Skeletal muscle satellite cell (primary cell): ENCODE data around the gene LBHD2.
"Not testable (repeated sequence)": the region's sequence is repeated elsewhere in the genome, so short reads cannot be mapped to it uniquely, and the experiment has no call there.

Experiments
- H3K27me3 ChIP-seq: 2 replicates; pipeline ENCODE4 v1.7.0; 2013; ENCODE audit warnings: low read length; ENCODE audit not compliant: control insufficient read depth, insufficient read depth
- H3K36me3 ChIP-seq: 2 replicates; pipeline ENCODE4 v1.7.0; 2013; ENCODE audit warnings: mild to moderate bottlenecking, control low read depth, low read length; ENCODE audit not compliant: insufficient read depth
- H3K4me1 ChIP-seq: 2 replicates; pipeline ENCODE4 v1.7.0; 2013; ENCODE audit warnings: low read length; ENCODE audit not compliant: control insufficient read depth, insufficient read depth
- H3K4me2 ChIP-seq: 2 replicates; pipeline ENCODE4 v1.7.0; 2013; ENCODE audit warnings: mild to moderate bottlenecking, low read length
- H3K4me3 ChIP-seq: 2 replicates; pipeline ENCODE4 v1.7.0; 2013; ENCODE audit warnings: low read length
- H3K9ac ChIP-seq: 2 replicates; pipeline ENCODE4 v1.7.0; 2013; ENCODE audit warnings: mild to moderate bottlenecking, low read depth, low read length, moderate library complexity
- H3K9me3 ChIP-seq: replicated peaks from 2 replicates; pipeline ENCODE4 v1.7.0; 2013; ENCODE audit warnings: mild to moderate bottlenecking, control low read depth, low read length

LBHD2 gene

DNA sequence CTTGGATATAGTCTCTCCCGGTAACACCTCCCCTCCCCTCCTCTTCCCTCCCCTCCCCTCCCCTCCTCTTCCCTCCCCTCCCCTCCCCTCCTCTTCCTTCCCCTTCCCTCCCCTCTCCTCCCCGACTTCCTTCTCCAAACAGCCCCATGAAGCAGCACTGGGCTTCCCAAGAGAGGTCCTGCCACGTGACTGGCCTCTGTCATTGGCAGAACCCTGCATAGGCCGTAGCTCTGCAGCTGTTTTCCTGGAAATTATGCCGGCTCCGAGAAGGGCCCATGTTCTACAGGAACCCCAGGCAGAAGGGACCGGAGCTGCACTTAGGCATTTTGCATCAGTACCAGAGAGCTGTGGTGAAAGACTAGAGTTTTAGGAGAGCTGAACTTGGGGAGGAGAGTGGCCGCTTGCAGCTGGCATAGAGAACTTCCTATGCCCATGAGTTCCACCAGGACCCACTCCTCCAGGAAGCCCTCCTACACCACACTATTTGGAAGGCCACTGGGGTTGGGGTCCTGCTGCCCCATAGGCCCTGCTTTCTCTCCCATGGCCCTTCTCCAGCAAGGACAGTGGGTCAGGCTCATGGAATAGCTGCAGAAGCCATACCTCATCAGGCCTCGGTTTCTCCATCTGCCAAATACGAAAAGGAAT is 34.1 kb downstream of the LBHD2 start:
- H3K4me2 ChIP-seq = no peak overlapping the region
- H3K9me3 ChIP-seq = no peaks in the 10 kb centered on the region
- H3K4me1 ChIP-seq = peaks cover 29% of the 10 kb centered on the region
- no peak overlapping the region for H3K9ac ChIP-seq
- H3K27me3 ChIP-seq = peaks cover 8% of the 10 kb centered on the region
- H3K4me3 ChIP-seq = no peak overlapping the region
- H3K36me3 ChIP-seq = no peaks in the 10 kb centered on the region

DNA sequence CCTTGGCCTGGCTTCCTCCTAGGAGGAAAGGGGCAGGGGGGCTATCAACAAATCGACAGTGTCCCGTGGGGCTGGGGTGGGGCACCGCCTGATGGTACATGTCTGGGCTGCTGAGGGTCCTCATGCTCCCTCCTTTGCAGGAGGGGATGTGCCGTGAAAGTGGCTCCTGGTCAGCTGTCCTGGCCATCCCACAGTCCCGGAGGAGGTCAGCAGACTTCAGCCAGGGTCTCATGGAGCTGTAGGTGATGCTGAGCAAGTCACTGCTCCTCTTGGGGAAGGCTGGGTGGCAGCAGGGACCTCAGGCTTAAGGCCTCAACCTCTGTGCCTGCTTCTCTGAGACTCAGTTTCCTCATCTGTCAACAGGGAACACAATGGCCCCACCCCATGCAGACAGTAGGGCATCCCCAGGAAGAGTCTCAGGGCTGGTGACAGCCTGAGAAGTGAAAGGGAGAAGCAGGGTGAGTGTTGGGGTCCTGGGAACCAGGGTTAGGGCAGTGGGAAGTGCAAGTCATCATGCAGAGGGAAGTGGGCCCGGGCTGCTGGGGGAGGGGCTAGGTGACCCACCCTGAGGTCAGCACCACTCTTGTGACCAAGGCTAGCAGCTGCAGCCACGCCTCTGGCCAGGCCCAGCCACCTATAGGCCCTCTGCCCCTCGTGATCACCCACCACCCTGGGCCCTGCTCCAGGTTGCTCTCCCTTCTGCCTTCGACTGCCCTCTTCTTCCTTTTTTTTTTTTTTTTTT is 34.8 kb downstream of the LBHD2 start:
- Histone ChIP-seq H3K27me3 (peaks cover 11% of the 10 kb centered on the region), H3K9me3 (no peaks in the 10 kb centered on the region), H3K4me2 (no peak overlapping the region), H3K36me3 (no peaks in the 10 kb centered on the region), H3K9ac (no peak overlapping the region), H3K4me3 (no peak overlapping the region), H3K4me1 (peaks cover 34% of the 10 kb centered on the region)

DNA sequence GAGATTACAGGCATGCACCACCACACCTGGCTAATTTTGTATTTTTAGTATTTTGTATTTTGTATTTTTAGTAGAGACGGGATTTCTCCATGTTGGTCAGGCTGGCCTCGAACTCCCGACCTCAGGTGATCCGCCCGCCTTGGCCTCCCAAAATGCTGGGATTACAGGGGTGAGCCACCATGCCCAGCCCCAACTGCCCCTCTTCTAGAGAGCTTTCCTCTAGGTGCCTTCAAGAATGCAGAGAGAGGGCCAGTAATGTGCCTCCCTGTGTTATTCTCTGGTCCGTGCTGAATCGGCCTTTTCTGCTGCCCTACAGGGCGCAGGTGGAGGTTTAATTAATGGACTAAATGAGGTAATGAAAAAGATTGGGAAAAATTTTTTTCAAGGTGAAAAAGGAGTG is 35.5 kb downstream of the LBHD2 start:
- H3K4me1 ChIP-seq = peaks cover 40% of the 10 kb centered on the region
- not testable (repeated sequence) for H3K4me3 ChIP-seq, H3K9ac ChIP-seq, H3K9me3 ChIP-seq, H3K36me3 ChIP-seq, H3K4me2 ChIP-seq
- peaks cover 18% of the 10 kb centered on the region for H3K27me3 ChIP-seq

- Histone ChIP-seq H3K4me3 (no peak overlapping the region), H3K4me2 (no peak overlapping the region), H3K9me3 (no peaks in the 10 kb centered on the region), H3K4me1 (peaks cover 35% of the 10 kb centered on the region), H3K36me3 (no peaks in the 10 kb centered on the region), H3K27me3 (peaks cover 34% of the 10 kb centered on the region), H3K9ac (no peak overlapping the region)
Measured at GRCh38 chr14:103121121-103121845, 37.3 kb downstream of the LBHD2 start.

DNA sequence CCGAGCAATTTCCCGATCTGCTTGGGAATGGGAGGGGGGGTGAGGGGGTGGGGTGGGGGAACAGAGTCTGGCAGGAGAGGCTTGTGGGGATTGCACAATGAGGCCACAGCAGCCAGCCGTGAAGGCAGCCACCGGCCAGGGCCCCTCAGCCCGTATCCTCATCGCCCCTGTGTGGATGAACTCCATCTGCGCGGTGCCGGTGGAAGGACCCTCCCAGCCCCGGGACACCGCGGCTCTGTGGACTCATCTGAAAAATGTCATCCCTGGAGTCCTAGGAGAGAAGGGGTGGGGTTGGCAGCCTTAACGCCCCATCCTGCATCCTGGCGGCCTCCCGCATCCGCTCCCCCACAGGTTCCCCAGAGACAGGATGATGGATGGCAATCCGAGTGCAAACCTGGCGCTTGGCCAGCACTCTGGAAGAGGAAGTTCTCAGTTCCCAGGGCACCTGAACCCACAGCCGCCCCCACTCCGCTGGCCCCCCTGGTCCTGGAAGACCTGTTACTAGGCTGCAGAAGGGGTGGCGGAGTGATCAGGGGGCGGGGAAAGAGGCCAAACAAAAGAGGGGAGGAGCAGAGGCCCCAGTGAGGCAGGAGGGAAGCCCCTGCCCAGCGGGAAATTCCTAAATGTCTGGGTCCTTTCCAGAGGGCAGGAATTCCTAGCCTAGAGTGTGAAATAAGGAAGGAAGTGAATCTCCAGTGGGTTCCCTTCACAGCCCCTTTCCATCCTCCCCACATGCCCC is 38.0 kb downstream of the LBHD2 start:
- Histone ChIP-seq H3K4me2 (peak overlapping the region; percentile 29), H3K36me3 (no peaks in the 10 kb centered on the region), H3K4me3 (no peak overlapping the region), H3K4me1 (peaks cover 40% of the 10 kb centered on the region), H3K9me3 (no peaks in the 10 kb centered on the region), H3K9ac (no peak overlapping the region), H3K27me3 (peaks cover 39% of the 10 kb centered on the region)

DNA sequence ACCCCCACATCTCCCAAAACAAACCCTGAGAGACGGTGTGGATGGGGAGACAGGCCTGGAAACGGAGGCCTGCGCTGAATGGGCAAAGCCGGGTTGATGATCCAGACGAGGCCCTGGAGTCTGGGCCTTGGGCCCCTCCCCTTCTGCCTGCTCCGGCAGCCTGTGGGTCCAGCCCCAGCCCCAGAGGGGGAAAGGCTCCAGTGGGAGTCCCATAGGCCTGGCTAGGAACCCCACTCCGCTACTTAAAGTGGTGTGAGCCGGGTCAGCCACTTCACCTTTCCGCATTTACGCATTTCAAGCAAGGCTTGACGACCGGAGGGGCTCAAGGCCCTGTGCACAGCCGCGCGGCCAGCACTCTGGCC is 38.6 kb downstream of the LBHD2 start:
- Histone ChIP-seq H3K9me3 (no peaks in the 10 kb centered on the region), H3K4me1 (peaks cover 40% of the 10 kb centered on the region), H3K9ac (peak overlapping the region; percentile 1), H3K4me3 (no peak overlapping the region), H3K27me3 (peaks cover 43% of the 10 kb centered on the region), H3K4me2 (no peak overlapping the region), H3K36me3 (no peaks in the 10 kb centered on the region)

GRCh38 chr14:103122947-103123633 is 39.1 kb downstream of the LBHD2 start, which contains the start of gene TNFAIP2:
TNFAIP2 (plus strand) TSS chr14:103123461; CDS start chr14:103126458, 2,997 bp downstream.
- H3K4me1 ChIP-seq = peaks cover 38% of the 10 kb centered on the region
- peak within 1 kb of the TSS; percentile 61 for H3K9ac ChIP-seq
- H3K9me3 ChIP-seq = no peaks in the 10 kb centered on the region

GRCh38 chr14:103123634-103124500 is 39.9 kb downstream of the LBHD2 start:
- no peaks in the 10 kb centered on the region for H3K36me3 ChIP-seq
- H3K4me1 ChIP-seq = peaks cover 43% of the 10 kb centered on the region
- H3K9me3 ChIP-seq = no peaks in the 10 kb centered on the region
- peaks cover 55% of the 10 kb centered on the region for H3K27me3 ChIP-seq
- peak overlapping the region; percentile 60 for H3K4me3 ChIP-seq
- peak overlapping the region; percentile 79 for H3K4me2 ChIP-seq
- peak overlapping the region; percentile 61 for H3K9ac ChIP-seq

More at GRCh38 chr14:103122947-103123633, 39.1 kb downstream of the LBHD2 start, which contains the start of gene TNFAIP2:
- Histone ChIP-seq H3K4me3 (peak within 1 kb of the TSS; percentile 60), H3K27me3 (peaks cover 48% of the 10 kb centered on the region), H3K4me2 (peak within 1 kb of the TSS; percentile 79), H3K36me3 (no peaks in the 10 kb centered on the region)

- Histone ChIP-seq H3K4me3 (no peak overlapping the region), H3K4me1 (peaks cover 46% of the 10 kb centered on the region)
Measured at GRCh38 chr14:103124501-103125001, 40.5 kb downstream of the LBHD2 start.

More at GRCh38 chr14:103124501-103125001, 40.5 kb downstream of the LBHD2 start:
- peaks cover 55% of the 10 kb centered on the region for H3K27me3 ChIP-seq
- no peaks in the 10 kb centered on the region for H3K36me3 ChIP-seq
- H3K9me3 ChIP-seq = no peaks in the 10 kb centered on the region
- peak overlapping the region; percentile 79 for H3K4me2 ChIP-seq
- no peak overlapping the region for H3K9ac ChIP-seq
